Measurements from ENCODE around the gene MUC4. TPM values are rescaled to one million over a fixed set of nuclear protein-coding genes. Genes with fewer than 3 reads are reported as not detected.

The MUC4 gene
- total RNA-seq, 4 donors from 2014 or later = 5.8 to 23.1 (median 13.0) TPM

- H3K27ac ChIP-seq = no peak overlapping the region
These were observed 11.6 kb upstream of the MUC4 start for GRCh38 chr3:195823280-195823679.

GRCh38 chr3:195822131-195822696 lies 10.5 kb upstream of the MUC4 start:
- Histone ChIP-seq H3K36me3 (no peaks in the 10 kb centered on the region), H3K27me3 (no peaks in the 10 kb centered on the region), H3K9me3 (no peaks in the 10 kb centered on the region), H3K27ac (no peak overlapping the region), H3K4me3 (no peak overlapping the region), H3K4me1 (no peaks in the 10 kb centered on the region)
- DNase-seq = no peak
- TF ChIP-seq CTCF (IDR thresholded peaks at IDR 0.05) (no peak), POLR2A (IDR thresholded peaks at IDR 0.05) (no peak)

More at GRCh38 chr3:195823280-195823679, 11.6 kb upstream of the MUC4 start:
- no peak for TF ChIP-seq CTCF (IDR thresholded peaks at IDR 0.05)
- no peak for TF ChIP-seq POLR2A (IDR thresholded peaks at IDR 0.05)
- no peaks in the 10 kb centered on the region for H3K27me3 ChIP-seq
- H3K9me3 ChIP-seq = no peaks in the 10 kb centered on the region
- no peak overlapping the region for H3K4me3 ChIP-seq
- peak in 1 of 3 donors; percentile 61 for DNase-seq
- peaks cover 0 to 2% (median 0%) of the 10 kb centered on the region in 4 donors for H3K4me1 ChIP-seq
- no peaks in the 10 kb centered on the region for H3K36me3 ChIP-seq

- no peaks in the 10 kb centered on the region for H3K36me3 ChIP-seq
- no peak for TF ChIP-seq POLR2A (IDR thresholded peaks at IDR 0.05)
- no peak for TF ChIP-seq CTCF (IDR thresholded peaks at IDR 0.05)
These were observed 9.8 kb upstream of the MUC4 start for GRCh38 chr3:195821403-195822130.

GRCh38 chr3:195820901-195821300 lies 9.2 kb upstream of the MUC4 start:
- Histone ChIP-seq H3K4me3 (no peak overlapping the region), H3K36me3 (no peaks in the 10 kb centered on the region), H3K27ac (no peak overlapping the region), H3K4me1 (no peaks in the 10 kb centered on the region), H3K9me3 (no peaks in the 10 kb centered on the region), H3K27me3 (no peaks in the 10 kb centered on the region)
- TF ChIP-seq CTCF (IDR thresholded peaks at IDR 0.05) = no peak
- no peak for DNase-seq

More at GRCh38 chr3:195821403-195822130, 9.8 kb upstream of the MUC4 start:
- Histone ChIP-seq H3K27ac (no peak overlapping the region), H3K27me3 (no peaks in the 10 kb centered on the region), H3K9me3 (no peaks in the 10 kb centered on the region), H3K4me1 (no peaks in the 10 kb centered on the region), H3K4me3 (no peak overlapping the region)
- DNase-seq = peak in 1 of 3 donors; percentile 44

GRCh38 chr3:195820186-195820585 lies 8.5 kb upstream of the MUC4 start:
- Histone ChIP-seq H3K4me1 (no peaks in the 10 kb centered on the region), H3K36me3 (no peaks in the 10 kb centered on the region), H3K4me3 (no peak overlapping the region), H3K9me3 (no peaks in the 10 kb centered on the region), H3K27me3 (no peaks in the 10 kb centered on the region), H3K27ac (no peak overlapping the region)
- TF ChIP-seq POLR2A (IDR thresholded peaks at IDR 0.05) (no peak), CTCF (IDR thresholded peaks at IDR 0.05) (no peak)
- no peak for DNase-seq

Data from Peyer's patch (tissue), 4 donors.